Left renal cortex interstitium (tissue), 4 donors: ENCODE results near the gene PLA2R1. TPM values are rescaled to one million over a fixed set of nuclear protein-coding genes. Genes with fewer than 3 reads are reported as not detected.

ENCODE experiments used
- DNase-seq, 4 donors: peaks; one replicate each; pipeline ENCODE4 v3.0.0-alpha.2; 2013; ENCODE audit warnings: low read depth in 4 of 4, low spot score in 2 of 4, missing footprints in 1 of 4
- polyA plus RNA-seq, 4 donors: library from polyadenylated mRNA; unstranded; fragments of 120-200 nt; gene quantifications; one replicate each; pipeline ENCODE4 v1.2.1, GENCODE V29; 2013; ENCODE audit not compliant: insufficient read length in 4 of 4

PLA2R1 gene
- polyA plus RNA-seq: 100 to 1,000 TPM in 1 of 4 donors, 10 to 100 TPM in 3; 72.6 to 126 (median 89.2) TPM

DNA sequence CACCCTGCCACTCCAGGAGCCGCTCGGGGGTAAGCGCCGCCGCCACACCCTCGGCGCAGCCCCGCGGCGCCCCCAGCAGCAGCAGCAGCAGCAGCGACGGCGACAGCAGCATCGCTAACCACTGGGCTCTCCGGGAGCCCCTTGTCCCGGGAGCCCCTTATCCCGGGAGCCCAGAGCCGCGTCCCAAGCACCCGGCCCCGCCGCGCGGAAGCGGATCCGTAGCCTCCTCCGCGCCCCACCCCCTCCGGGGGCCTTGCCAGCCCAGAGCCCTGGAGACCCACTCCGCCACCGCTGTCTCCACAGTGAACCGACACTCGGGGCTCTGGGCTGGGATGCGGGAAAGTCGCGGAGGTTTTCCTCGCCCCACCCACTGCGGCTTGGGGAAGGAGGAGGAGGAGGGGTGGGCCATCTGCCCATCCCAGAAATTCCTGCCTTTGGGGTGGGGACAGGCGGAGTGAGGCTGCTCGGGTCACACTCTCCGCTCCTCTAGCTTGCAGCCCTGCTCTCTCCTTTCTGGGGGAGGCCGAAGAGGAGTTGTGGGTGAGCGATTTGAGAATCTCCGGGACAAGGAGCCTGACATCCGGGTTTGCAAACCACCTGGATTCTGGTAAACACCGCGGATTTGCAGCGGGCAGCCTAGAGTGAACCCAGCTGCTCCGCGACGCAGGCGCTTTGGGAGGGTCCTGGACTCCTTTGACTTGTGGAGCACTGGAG is at the start of gene PLA2R1:
Gene PLA2R1 (minus strand): TSS at position 324 of the 714 bp plus-strand sequence. CDS start 212 bp downstream, at position 112.
- peak in 3 of 4 donors; percentile 30 to 64 (median 48) for DNase-seq

DNA sequence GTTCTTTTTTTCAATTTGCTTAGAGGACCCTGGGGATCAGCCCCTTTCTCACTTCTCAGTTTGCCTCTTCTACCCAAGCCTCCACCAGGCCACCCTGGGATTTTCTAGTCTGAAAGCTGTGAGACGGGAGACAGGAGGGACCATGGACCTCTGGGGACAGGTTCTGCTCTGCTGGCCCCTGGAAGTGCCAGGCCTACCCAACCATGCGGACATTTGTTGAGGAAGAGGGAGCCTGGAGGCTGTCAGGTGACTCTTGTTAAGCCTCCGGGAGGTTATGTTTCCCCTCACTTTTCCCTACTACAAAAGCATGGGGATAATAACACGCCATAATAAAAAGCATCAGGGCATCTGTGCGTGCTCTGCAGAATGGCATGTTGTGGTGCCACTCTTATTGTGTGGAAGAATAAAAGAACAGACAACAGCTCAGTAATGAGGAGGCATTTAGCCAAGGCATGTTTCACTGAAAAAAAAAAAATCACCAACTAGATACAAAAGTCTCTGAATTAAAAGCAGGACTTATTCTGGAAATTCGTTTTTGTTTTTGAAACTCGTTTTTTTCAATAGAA is 48.3 kb upstream of the PLA2R1 start:
- no peak for DNase-seq

- DNase-seq: peak; percentile 36 to 71 (median 51)
These were observed 47.7 kb upstream of the PLA2R1 start for GRCh38 chr2:160109939-160110673.

DNA sequence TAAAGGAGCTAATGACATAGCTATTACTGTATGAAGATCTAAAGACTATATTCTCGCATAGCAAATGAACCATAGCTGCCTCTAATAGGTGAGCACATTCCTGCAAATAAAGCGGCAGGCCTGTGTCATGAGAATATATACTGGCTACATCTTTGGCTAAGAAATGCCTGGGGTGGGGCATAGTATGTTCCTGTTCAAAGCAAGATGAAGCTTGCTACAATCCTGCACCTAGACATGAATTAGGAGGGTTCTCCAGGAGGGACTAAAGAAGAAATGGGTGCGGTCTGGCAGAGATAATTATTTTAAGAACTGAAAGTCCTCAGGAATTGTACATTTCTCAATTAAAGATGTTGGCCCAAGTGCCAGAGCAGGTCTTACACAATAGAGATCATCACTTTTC is 46.8 kb upstream of the PLA2R1 start:
- no peak for DNase-seq

DNA sequence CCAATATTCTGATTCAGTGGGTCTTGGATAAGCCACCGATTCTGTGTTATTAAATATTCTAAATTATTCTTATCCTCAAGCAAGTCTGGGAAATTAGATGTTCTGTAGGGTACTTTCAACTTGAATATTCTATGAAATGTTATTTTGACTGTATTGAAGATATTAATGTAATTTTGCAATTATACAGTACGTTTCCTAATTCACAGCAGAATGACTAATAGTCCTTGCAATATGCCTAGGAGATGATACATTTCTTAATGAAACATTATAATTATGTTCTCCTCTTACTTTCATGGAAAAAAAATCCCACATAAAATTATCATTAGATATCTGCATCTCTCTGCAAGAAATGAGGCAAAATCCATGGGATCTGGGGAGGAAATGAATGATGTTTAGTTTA is 46.2 kb upstream of the PLA2R1 start:
- DNase-seq: no peak

DNA sequence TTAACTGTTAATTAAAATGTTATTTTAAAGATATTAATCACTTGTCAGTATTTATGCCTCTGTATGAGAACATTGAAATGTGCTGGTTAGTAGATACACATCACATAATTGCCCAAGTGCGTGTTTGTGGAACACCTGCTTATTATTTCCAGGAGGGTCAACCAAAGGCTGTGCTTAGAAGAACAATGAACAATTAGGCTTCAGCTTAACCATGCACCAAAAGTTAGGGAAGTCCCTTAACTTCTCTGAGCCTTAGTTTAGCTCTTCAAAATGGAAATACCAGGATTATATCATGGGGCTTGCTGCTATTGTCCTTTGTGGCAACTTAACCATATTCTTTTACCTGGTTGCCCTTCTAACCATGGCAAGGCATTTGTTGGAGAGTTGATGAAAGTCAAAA is 43.0 kb upstream of the PLA2R1 start:
- no peak for DNase-seq

GRCh38 chr2:160104115-160104514 is 41.7 kb upstream of the PLA2R1 start:
- no peak for DNase-seq

DNA sequence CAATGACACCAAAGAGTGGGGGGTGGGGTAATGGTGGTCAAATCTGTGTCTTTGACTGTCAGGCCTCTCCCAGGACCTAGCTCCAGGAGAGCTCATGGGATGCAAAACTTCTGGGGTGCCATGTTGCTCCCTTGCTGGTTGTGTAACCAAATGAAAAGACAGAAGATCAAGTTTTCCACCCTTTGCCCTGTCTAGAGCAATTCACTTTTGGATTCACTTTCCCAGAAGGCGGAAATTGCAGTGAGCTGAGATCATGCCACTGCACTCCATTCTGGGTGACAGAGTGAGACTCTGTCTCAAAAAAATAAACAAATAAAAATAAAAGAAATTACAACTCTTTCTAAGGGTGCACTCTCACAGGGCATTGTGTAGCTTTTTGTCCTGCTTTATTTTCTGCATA is 34.9 kb upstream of the PLA2R1 start:
- no peak for DNase-seq

- DNase-seq: no peak
These were observed 34.0 kb upstream of the PLA2R1 start for GRCh38 chr2:160096409-160096808.

DNA sequence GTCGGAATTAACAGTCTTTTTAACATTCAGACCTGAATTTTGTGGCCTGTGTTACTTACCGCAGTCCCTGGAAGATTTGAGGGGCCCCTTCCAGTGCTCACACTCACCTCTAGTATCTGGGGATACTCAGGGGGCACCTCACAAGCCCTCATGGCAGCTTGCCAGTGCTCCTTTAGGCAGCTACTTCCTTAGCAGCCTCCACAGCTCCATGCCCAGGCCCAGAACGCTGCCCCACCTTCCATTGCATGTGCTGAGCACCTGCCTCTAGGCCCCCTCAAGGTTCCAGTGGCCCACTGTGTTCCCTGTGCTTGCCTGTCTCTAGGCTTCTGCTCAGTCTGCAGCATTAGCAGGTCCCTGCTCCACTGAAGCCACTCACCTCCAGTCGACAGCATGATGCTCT is 30.0 kb upstream of the PLA2R1 start:
- DNase-seq: no peak

DNA sequence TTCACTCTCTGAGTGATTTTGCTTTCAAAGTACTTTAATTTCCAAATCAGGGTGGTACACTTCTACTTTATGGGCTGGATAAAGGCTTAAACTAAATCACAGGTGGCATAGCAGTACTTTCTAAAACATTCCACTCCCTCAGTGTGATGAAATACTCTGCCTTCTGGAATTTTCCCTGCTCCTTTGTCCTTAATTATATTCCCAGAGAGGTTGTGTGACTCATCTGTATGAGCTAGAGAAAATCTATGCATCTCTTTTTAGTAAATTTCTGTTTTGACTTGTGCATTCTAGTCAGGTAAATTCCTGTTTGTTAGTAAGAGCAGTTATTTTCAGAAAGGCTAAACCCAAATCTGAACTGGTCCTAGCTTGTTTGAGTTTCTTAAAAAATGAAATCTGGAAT is 29.0 kb upstream of the PLA2R1 start:
- no peak for DNase-seq

DNA sequence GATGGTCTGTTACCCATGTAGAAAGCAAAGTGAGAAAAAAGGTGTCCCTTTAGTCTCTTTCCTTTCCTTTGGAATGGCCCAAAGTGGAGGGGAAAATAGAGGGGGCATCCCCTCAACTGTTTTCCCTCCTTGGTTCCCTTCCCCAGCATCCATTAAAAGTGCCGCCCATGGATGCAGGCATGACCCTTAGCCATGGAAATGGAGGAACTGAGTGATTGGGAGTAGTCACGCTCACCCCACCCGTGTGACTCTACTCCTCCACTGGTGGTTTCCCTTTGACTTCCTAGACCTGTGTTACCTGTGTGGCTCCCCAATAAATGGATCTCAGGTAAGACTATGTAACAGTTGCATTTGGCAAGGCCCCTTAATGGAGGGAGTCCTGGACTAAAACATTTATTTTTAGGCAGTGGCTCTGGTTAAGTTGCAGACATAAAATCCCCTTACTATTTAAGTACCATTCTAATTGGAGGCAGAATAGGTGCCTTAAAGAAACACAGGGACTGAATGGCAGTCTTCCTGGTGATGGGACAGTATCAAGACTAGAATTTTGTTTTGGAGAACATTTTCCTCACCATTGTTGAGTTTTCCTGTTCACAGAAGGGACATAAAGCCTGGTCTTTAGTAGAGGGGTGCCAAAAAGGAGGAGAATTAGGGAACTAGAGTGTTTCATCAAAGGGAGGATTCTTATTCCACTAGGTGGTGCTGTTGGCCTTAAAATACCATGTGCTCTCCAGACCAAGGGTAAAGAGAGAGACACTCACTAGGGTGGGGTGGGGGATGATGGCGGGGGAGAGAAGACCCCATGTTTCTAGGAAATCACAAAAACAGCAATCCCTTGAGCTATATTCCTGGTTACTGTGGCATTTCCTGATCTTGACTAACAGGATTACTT is 25.7 kb upstream of the PLA2R1 start:
- DNase-seq: no peak

GRCh38 chr2:160085662-160086061 is 23.2 kb upstream of the PLA2R1 start:
- no peak for DNase-seq

DNA sequence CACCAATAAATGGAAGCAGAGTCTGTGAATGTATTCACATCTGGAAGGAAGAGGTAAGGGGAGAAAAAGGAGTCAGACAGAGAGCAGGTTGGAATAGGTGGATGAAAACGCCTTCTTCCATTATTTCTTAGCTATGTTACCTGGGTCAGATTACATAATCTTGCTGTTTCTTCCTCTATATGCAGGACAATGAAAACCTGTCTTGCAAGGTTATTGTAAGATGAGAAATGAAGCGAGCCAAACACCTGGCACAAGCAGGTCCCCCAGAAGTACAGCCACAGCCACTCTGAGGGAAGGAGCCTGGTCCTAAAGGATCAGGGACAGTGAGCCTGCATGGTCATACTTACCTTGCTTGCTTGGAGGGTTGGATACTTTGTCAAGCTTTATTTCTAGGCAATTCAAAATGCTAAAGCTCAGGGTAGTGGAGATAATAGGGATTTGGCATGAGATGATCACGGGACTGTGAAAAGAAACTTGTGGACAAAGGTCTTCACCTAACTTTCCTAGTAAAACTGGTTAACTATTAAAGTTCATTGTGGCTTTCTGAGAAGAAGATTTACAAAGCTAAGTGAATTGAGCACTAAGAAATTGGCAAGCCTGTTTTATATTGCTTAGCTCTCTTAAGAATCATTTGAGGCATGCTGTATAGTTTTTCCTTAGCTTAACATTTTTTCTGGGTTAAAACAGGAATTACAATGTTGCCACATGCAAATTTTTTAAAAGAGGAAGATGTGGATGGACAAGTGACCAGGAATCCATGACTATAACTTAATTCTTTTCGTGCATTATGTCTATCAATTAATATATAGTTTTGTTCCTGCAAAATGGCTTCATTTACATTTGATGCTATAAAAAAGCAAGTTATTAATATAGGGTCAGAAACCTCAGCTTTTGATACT is 15.7 kb upstream of the PLA2R1 start:
- no peak for DNase-seq

DNA sequence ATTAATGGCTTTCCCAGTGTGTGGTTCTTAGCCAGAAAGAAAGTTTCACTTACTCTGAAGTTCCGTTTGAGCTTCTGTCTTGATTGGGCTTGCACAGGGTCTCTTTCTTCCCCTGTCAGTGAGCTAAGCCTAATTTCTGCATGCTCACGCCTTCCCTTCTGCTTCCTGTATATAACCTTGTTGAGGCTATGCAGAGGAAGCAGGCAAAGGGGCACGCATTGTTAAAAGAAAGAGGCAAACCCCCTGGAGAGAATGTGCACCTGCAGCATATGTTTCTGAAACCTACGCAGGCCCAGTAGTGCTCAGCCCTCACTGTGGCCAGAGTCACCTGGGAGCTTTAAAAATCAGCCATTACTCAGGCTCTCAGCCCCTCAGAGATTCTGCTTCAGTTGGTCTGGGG is 14.5 kb upstream of the PLA2R1 start:
- peak in 1 of 4 donors; percentile 10 for DNase-seq

- DNase-seq: no peak
These were observed 13.8 kb upstream of the PLA2R1 start for GRCh38 chr2:160076241-160076640.

GRCh38 chr2:160075171-160075570 is 12.8 kb upstream of the PLA2R1 start:
- DNase-seq: no peak

GRCh38 chr2:160073284-160073888 is 11.0 kb upstream of the PLA2R1 start:
- DNase-seq: no peak

DNA sequence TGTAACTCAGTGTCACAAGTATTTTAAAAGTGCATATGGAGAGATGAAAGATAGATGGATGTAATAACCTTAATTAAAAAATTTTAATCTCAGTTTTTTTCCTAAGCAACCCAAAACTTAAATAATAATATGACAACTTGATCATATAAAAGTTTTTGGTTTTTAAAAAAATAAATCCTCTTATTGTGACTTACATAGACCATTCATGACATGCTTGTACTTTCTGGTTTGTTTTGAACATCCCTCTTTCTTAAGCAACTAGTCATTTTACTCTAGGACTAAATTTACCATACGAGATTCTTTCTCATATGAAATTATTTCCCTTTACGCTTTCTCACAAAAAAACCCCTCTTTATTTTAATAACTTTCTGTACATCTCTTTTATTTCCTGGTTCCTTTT is 6.5 kb upstream of the PLA2R1 start:
- no peak for DNase-seq
